Left ventricle myocardium inferior (tissue), 1 donor: ENCODE measurements around the gene SLC22A16. TPM values are rescaled to one million over a fixed set of nuclear protein-coding genes. Genes with fewer than 3 reads are reported as not detected.

Experiments
- DNase-seq: peaks from one replicate; pipeline ENCODE4 v3.0.0-alpha.2; 2020
- H3K27ac ChIP-seq: fragments of 200-600 bp; replicated peaks from 2 replicates; pipeline ENCODE4 v1.8.0; 2021
- H3K27me3 ChIP-seq: fragments of 200-600 bp; 2 replicates; pipeline ENCODE4 v1.8.0; 2021; ENCODE audit warnings: low read depth
- H3K36me3 ChIP-seq: fragments of 200-600 bp; 2 replicates; pipeline ENCODE4 v1.8.0; 2021
- H3K4me1 ChIP-seq: fragments of 200-600 bp; 2 replicates; pipeline ENCODE4 v1.8.0; 2021
- H3K4me3 ChIP-seq: fragments of 200-600 bp; 2 replicates; pipeline ENCODE4 v1.8.0; 2021; ENCODE audit warnings: mild to moderate bottlenecking, moderate library complexity
- H3K9me3 ChIP-seq: fragments of 200-600 bp; replicated peaks from 2 replicates; pipeline ENCODE4 v1.8.0; 2021
- intact Hi-C: fragments of 100-400 bp; cut with micrococcal nuclease; formaldehyde crosslinking; loops from one replicate; pipeline ENCODE4 v1.11.0; 2022
- total RNA-seq: library from RNA; stranded (reverse); fragmentation: NEBNext Ultra II Directional; extraction: Animal tissue kit (Norgen Biotek cat#: 25700); gene quantifications from one replicate; pipeline ENCODE4 v1.2.1, GENCODE V29; 2021
- TF ChIP-seq, protein P1 (sequence below): fragments of 200-600 bp; IDR thresholded peaks from 2 replicates; pipeline ENCODE4 v1.8.0; 2021; ENCODE audit warnings: antibody characterized with exemption, mild to moderate bottlenecking, borderline replicate concordance
- donor health status: DM: no; HTN: yes; CAD: no; lungs with severe emphysema.

Gene SLC22A16
- total RNA-seq, 1 donor from 2014 or later: not detected

DNA sequence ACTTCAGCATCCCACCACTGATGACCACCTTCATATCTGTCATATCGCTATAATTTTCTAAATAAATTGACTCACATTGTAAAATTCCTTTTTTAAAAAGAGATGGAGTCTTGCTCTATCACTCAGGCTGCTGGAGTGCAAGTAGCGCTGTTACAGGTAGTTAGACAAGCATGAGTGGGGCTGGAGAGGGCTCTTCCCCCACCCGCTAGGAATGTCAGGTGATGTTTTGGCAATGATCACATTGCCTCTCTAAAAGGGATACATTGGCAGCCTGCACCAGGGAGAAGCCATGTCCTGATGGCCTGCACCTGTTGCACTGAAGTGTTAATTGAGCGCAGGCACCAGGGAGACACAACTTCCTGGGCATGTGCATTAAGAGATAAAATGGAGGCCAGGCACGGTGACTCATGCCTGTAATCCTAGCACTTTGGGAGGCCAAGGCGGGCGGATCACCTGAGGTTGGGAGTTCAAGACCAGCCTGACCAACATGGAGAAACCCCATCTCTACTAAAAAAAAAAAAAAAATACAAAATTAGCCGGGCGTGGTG lies 16.9 kb upstream of the SLC22A16 start:
- no peak for DNase-seq
- H3K27ac ChIP-seq: no peak overlapping the region
- TF ChIP-seq, protein P1, sequence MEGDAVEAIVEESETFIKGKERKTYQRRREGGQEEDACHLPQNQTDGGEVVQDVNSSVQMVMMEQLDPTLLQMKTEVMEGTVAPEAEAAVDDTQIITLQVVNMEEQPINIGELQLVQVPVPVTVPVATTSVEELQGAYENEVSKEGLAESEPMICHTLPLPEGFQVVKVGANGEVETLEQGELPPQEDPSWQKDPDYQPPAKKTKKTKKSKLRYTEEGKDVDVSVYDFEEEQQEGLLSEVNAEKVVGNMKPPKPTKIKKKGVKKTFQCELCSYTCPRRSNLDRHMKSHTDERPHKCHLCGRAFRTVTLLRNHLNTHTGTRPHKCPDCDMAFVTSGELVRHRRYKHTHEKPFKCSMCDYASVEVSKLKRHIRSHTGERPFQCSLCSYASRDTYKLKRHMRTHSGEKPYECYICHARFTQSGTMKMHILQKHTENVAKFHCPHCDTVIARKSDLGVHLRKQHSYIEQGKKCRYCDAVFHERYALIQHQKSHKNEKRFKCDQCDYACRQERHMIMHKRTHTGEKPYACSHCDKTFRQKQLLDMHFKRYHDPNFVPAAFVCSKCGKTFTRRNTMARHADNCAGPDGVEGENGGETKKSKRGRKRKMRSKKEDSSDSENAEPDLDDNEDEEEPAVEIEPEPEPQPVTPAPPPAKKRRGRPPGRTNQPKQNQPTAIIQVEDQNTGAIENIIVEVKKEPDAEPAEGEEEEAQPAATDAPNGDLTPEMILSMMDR: no peak
- H3K27me3 ChIP-seq: no peaks in the 10 kb centered on the region
- no peak overlapping the region for H3K4me3 ChIP-seq
- H3K9me3 ChIP-seq: no peaks in the 10 kb centered on the region
- intact Hi-C loops: no loop called here
- H3K36me3 ChIP-seq: no peaks in the 10 kb centered on the region
- H3K4me1 ChIP-seq: no peaks in the 10 kb centered on the region

- H3K9me3 ChIP-seq: no peaks in the 10 kb centered on the region
- H3K36me3 ChIP-seq: no peaks in the 10 kb centered on the region
- no peaks in the 10 kb centered on the region for H3K27me3 ChIP-seq
- no peaks in the 10 kb centered on the region for H3K4me1 ChIP-seq
- DNase-seq: no peak
- H3K4me3 ChIP-seq: no peak overlapping the region
- intact Hi-C loops: no loop called here
- no peak overlapping the region for H3K27ac ChIP-seq
- TF ChIP-seq, protein P1: no peak
Observed at GRCh38 chr6:110492584-110492983, 16.2 kb upstream of the SLC22A16 start.

DNA sequence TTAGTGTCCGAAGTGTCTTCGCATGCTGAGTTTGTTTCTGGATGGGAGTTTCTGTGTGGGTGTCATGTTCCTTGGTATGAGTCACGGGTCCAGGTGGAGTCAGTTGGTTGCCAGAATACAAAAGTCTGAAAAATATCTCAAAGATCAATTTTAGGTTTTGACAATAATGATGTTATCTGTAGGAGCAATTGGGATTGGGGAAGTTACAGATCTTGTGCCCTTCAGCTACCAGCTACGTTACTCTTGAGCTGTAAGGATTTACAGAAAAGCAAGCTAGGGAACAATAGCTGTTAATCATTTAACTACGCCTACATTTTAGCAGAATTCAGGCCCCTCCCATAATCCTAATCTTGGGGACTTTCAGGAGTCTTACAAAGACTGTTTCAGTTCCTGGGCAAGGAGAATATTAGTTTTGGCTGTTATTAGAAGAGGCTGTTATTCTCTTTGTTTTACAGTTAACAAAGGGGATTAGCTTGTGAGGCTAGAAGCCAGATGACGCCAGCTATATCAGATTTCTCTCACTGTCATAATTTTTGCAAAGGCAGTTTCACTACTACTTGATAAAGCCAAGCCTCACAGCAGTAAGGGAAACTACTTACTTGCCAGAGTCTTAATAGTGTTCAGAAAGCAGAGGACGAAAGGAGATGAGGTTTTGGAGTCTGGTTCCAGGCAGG lies 15.4 kb upstream of the SLC22A16 start:
- TF ChIP-seq, protein P1: no peak
- H3K27ac ChIP-seq: no peak overlapping the region
- H3K4me3 ChIP-seq: no peak overlapping the region
- H3K9me3 ChIP-seq: no peaks in the 10 kb centered on the region
- DNase-seq: no peak
- H3K27me3 ChIP-seq: no peaks in the 10 kb centered on the region
- no peaks in the 10 kb centered on the region for H3K4me1 ChIP-seq
- intact Hi-C loops: no loop called here
- H3K36me3 ChIP-seq: no peaks in the 10 kb centered on the region

DNA sequence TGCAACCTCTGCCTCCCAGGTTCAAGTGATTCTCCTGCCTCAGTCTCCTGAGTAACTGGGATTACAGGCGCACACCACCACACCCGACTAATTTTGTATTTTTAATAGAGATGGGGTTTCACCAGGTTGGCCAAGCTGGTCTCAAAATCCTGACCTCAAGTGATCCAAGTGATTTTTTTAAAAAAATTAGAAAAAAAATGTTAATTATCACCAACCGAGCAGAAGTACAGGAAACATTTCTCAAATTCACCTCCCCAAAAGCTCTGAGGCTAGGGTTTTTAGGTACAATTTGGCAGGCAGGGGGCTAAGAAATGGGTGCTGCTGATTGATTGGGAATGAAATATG lies 14.9 kb upstream of the SLC22A16 start:
- DNase-seq: no peak
- Histone ChIP-seq H3K36me3 (no peaks in the 10 kb centered on the region), H3K27me3 (no peaks in the 10 kb centered on the region), H3K27ac (no peak overlapping the region), H3K4me3 (no peak overlapping the region), H3K4me1 (no peaks in the 10 kb centered on the region), H3K9me3 (no peaks in the 10 kb centered on the region)
- TF ChIP-seq, protein P1: no peak
- intact Hi-C loops: no loop called here

- Histone ChIP-seq H3K4me3 (no peak overlapping the region), H3K36me3 (no peaks in the 10 kb centered on the region), H3K9me3 (no peaks in the 10 kb centered on the region), H3K27me3 (no peaks in the 10 kb centered on the region), H3K4me1 (no peaks in the 10 kb centered on the region), H3K27ac (no peak overlapping the region)
- intact Hi-C loops: no loop called here
- TF ChIP-seq, protein P1: no peak
- DNase-seq: no peak
Observed at GRCh38 chr6:110490110-110490509, 13.7 kb upstream of the SLC22A16 start.
